OCI-LY1 (cell line): ENCODE measurements around the gene FNBP1.

Source experiments
- EZH2 ChIP-seq: fragments of 200-600 bp; sonication (generic), shearing (Covaris generic); IDR thresholded peaks from 2 replicates; pipeline ENCODE4 v1.8.0; 2017; ENCODE audit warnings: borderline replicate concordance, mixed run types, mild to moderate bottlenecking, antibody characterized with exemption, low read length, moderate library complexity, mixed read lengths
- TF ChIP-seq, protein P1 (sequence below): fragments of 200-600 bp; sonication (generic), shearing (Covaris generic); IDR thresholded peaks from 2 replicates; pipeline ENCODE4 v1.5.1; 2017; ENCODE audit warnings: mild to moderate bottlenecking, antibody characterized with exemption, low read length, moderate library complexity, mixed read lengths

- TF ChIP-seq, protein P1, sequence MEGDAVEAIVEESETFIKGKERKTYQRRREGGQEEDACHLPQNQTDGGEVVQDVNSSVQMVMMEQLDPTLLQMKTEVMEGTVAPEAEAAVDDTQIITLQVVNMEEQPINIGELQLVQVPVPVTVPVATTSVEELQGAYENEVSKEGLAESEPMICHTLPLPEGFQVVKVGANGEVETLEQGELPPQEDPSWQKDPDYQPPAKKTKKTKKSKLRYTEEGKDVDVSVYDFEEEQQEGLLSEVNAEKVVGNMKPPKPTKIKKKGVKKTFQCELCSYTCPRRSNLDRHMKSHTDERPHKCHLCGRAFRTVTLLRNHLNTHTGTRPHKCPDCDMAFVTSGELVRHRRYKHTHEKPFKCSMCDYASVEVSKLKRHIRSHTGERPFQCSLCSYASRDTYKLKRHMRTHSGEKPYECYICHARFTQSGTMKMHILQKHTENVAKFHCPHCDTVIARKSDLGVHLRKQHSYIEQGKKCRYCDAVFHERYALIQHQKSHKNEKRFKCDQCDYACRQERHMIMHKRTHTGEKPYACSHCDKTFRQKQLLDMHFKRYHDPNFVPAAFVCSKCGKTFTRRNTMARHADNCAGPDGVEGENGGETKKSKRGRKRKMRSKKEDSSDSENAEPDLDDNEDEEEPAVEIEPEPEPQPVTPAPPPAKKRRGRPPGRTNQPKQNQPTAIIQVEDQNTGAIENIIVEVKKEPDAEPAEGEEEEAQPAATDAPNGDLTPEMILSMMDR: no peak
- TF ChIP-seq EZH2: no peak
These were observed 173.1 kb downstream of the FNBP1 start for GRCh38 chr9:129869585-129870501.
